ENCODE measurements around the gene GFI1B.
"Not testable (repeated sequence)": the region's sequence is repeated elsewhere in the genome, so short reads cannot be mapped to it uniquely, and the experiment has no call there.

GFI1B gene

GRCh38 chr9:132991351-132992300, 13.1 kb downstream of the GFI1B start:
- DNase-seq (ENCODE audit: low spot score) = no peak

GRCh38 chr9:132993511-132993939, 15.0 kb downstream of the GFI1B start:
- no peak for DNase-seq (ENCODE audit: low spot score)

- DNase-seq (ENCODE audit: low spot score) = no peak
Observed at GRCh38 chr9:132994410-132995120, 16.1 kb downstream of the GFI1B start.

GRCh38 chr9:132995121-132995420, 16.6 kb downstream of the GFI1B start:
- no peak for DNase-seq (ENCODE audit: low spot score)

- no peak for DNase-seq (ENCODE audit: low spot score)
Observed at GRCh38 chr9:132995879-132996278, 17.4 kb downstream of the GFI1B start.

- no peak for DNase-seq (ENCODE audit: low spot score)
Observed at GRCh38 chr9:132996526-132996925, 18.0 kb downstream of the GFI1B start.

GRCh38 chr9:132997591-132997990, 19.1 kb downstream of the GFI1B start:
- no peak for DNase-seq (ENCODE audit: low spot score)

GRCh38 chr9:132998221-132998620, 19.7 kb downstream of the GFI1B start:
- DNase-seq (ENCODE audit: low spot score) = not testable (repeated sequence)

- DNase-seq (ENCODE audit: low spot score) = no peak
Observed at GRCh38 chr9:132998831-132999635, 20.5 kb downstream of the GFI1B start.

GRCh38 chr9:133002147-133003070, 23.9 kb downstream of the GFI1B start:
- DNase-seq (ENCODE audit: low spot score) = no peak

- no peak for DNase-seq (ENCODE audit: low spot score)
Observed at GRCh38 chr9:133003071-133003461, 24.6 kb downstream of the GFI1B start.

- no peak for DNase-seq (ENCODE audit: low spot score)
Observed at GRCh38 chr9:133003671-133004090, 25.2 kb downstream of the GFI1B start.

GRCh38 chr9:133004091-133004998, 25.9 kb downstream of the GFI1B start:
- DNase-seq (ENCODE audit: low spot score) = no peak

GRCh38 chr9:133004999-133005760, 26.7 kb downstream of the GFI1B start:
- no peak for DNase-seq (ENCODE audit: low spot score)

GRCh38 chr9:133005957-133006356, 27.5 kb downstream of the GFI1B start:
- DNase-seq (ENCODE audit: low spot score) = no peak

- no peak for DNase-seq (ENCODE audit: low spot score)
Observed at GRCh38 chr9:133006731-133007352, 28.3 kb downstream of the GFI1B start.

- DNase-seq (ENCODE audit: low spot score) = no peak
Observed at GRCh38 chr9:133008406-133008805, 29.9 kb downstream of the GFI1B start.

GRCh38 chr9:133008824-133009223, 30.3 kb downstream of the GFI1B start:
- DNase-seq (ENCODE audit: low spot score) = no peak
